HG03103 (cell line): ENCODE results near the gene MIEF1.

ENCODE experiments used
- ATAC-seq: cut with Tn5 transposase; IDR thresholded peaks from one replicate; pipeline ENCODE4 v1.9.1; 2021; ENCODE audit warnings: low read depth; ENCODE audit not compliant: unreplicated experiment

Gene MIEF1

DNA sequence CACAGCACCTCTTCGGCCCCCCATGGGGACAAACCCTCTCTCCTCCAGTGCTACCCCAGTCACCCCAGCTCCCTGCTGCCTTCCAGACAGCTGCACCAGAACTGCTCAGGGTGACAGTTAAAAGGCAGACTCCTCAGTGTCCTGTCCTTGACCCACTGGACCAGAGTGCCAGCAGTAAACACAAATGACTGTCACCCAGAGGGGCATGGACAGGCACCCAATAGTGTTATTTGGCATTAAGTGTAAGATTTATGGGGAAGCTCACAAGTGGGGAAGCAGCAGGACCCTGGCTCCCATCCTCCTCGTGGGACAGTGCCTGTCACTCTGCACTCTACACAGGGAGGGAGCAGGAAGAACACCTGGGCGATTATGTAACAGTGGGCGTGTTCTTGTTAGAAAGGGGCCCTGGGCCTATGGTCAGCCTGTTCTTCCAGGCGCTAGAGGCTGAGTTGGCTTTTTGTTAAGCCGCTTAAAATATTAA lies 25.4 kb downstream of the MIEF1 start:
- ATAC-seq: no peak

DNA sequence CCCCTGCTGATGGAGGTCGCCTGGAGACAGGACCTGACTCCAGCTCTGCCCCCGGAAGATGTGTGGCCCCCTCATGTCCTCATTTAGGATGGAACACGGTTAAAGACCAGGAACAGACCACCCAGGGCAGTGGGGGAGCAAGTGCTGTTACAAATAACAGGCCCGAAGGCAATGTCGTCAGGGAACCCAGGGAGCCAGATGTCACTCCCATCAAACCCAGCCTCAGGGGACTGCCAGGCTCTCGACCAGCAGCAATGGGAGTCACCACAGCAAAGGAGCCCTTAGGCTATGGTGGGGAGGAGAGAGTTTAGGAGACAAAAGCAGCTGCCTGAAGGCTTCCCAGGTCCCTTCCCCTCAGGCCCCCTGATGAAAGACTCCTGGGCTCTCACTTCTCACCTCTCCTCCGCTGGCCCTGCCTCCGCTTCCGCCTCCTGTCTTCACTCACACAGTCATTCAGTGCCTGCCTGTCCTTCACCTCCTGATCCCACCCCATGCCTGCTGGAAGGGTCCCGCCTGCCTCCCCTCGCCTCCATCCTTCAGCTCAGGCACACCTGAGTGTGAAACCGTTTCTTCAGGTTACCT lies 26.1 kb downstream of the MIEF1 start:
- no peak for ATAC-seq

DNA sequence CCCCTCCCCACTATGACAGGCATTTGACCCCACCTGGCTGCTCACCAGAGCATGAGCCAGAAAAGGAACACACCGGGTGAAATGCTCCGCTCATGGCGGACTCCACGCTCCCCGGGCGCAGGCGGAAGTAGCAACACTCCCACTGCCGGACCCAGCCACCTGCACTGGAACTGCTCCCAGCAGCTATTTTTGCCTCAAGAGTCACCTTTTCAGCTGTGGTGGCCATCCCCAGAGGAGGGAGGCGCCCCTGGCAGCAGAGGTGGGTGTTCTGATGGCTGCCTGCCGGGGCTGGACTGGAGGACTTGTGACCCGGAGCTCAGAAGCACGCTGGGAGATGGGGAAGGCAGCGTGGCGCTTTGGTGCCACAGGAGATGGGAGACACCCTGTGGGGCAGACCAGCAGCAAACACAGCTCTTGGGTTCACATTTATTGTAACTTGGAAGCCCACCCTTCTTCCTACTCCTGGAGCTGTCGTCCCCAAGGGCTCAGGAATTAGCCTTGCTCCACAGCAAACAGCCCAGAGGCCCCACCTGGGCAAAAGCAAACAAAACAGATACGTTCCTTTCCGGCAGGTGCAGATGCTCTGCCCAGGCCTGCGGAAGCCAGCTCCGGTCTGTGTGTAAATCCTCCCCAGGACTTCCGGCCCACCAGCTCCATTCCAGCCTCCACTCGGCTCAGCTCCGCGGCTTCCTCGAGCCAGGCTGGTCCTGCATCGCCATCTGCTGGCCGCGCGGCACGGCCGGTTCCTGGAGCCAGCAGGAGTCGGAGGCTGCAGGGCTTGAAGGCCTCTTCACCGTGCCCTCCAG lies 26.8 kb downstream of the MIEF1 start:
- peak; percentile 36 for ATAC-seq

DNA sequence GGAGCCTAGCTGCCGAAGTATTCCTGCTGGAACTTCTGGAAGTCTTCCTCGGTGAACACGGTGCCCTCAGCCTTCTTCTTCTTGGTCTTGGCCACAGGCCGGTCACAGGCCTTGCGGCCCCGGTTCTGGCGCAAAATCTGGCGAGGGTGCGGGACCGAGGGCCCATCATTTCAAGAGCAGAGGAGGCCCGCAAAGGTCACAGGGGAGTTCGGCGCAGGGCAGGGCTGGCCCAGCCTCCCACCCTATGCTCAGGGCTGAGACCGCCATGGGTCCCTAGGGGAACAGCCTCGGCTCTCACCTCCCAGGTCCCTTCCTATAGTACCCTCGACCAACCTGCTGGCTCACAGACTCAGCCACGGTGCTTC lies 27.4 kb downstream of the MIEF1 start:
- ATAC-seq: no peak

DNA sequence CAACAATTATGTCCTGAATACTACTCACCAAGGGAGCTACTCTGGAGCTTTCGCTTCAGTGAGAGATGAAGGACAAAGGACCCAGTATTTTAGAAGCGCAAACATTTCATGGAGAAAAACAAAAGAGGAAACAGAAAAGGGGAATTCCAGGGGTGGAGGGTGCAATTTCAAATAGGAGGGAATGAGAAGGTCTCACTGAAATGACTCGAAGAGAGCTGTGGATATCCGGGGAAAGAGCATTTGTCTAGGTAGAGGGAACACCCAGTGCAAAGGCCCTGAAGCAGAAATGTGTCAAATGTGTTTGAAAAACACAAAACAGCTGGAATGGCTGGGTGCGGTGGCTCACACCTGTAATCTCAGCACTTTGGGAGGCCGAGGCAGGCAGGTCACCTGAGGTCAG lies 28.0 kb downstream of the MIEF1 start:
- no peak for ATAC-seq

DNA sequence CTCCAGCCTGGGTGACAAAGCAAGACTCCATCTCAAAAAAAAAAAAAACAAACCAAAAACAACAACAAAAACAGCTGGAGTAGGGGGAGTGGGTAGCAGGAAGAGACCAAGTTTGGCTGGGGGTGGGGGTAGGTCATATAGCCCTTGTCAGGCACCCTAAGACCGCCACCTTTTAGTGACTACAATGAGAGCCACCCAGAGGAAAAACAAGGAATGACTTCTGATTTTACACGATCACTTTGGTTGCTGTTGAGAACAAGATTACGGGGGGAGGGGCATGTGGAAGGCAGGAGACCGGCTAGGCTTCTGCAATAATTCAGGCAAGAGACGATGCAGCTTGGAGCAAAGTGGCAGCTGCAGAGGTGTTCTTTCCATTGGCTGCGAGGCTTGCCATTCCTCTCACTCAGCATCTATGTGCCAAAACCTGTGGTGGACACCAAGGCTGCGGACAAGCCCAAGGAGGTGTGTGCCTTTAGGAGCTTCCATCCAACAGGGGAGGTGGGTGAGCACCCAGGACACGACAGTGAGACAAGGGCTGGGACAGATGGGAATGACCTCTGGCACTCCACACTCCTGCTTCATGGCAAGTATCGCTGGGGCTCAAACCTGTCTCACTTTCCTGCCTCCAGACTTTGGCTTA lies 28.7 kb downstream of the MIEF1 start:
- no peak for ATAC-seq

DNA sequence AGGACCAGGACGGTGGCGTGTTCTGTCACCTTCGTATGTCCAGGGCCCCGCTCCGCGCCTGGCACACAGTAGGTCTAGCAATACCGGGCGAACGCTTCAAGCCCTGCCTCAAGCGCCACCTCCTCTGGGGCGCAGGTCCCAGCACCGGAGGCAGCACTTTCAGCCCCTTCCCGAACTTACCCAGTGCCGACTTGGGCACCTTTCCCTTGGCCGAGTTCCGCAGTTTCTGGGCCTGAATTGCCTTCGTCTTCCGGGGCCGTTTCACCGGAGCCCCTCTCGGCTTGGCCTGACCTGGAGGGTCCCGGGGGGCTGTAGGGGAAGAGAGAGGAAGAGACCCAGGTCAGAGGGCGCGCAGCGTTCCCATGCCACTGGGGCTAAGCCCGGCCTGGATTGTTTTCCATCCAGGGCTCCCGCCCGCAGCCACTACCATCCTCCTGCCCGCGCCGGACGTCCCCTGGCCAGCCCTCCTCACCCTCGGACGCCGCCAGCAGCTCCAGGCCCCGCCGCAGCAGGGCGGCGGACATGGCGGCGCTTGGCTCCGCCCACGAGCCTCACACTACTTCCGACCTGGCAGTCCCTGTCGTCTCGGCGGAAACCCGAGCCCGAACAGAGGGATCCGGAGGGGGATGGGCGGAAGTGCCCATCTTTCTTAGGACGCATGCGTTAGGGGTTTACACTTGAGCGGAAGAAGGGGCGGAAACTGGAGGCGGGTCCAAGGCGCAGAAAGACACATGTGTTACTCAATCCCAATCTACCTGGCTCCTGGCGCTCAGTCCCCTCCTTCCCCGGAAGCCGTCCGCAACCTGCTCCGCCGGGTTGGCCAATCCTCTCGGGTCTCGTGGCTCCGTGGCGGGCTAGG lies 30.4 kb downstream of the MIEF1 start, which contains the start of gene RPS19BP1:
Gene RPS19BP1 (minus strand): TSS at position 534 of the 859 bp plus-strand sequence. CDS start 10 bp downstream, at position 524.
- ATAC-seq: peak; percentile 70

DNA sequence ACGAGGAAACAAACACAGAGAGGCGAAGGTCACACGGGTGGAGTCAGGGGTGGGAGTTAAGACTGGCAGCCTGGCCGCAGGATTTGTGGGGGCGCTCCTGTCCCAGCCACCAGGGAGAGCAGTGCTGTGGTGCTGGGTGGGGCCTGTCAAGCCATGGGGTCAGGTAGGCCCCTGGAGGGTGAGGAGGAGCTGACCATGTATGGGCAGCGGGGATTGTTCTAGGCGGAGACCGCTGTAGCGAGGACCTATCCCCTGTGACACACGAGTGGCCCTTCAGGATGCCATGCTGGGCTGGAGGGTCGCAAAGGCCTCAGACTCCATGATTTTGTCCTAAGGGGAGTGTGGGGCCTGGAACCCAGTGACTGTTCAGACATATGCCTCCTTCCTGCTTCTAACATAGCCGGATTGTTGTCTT lies 32.0 kb downstream of the MIEF1 start:
- no peak for ATAC-seq

DNA sequence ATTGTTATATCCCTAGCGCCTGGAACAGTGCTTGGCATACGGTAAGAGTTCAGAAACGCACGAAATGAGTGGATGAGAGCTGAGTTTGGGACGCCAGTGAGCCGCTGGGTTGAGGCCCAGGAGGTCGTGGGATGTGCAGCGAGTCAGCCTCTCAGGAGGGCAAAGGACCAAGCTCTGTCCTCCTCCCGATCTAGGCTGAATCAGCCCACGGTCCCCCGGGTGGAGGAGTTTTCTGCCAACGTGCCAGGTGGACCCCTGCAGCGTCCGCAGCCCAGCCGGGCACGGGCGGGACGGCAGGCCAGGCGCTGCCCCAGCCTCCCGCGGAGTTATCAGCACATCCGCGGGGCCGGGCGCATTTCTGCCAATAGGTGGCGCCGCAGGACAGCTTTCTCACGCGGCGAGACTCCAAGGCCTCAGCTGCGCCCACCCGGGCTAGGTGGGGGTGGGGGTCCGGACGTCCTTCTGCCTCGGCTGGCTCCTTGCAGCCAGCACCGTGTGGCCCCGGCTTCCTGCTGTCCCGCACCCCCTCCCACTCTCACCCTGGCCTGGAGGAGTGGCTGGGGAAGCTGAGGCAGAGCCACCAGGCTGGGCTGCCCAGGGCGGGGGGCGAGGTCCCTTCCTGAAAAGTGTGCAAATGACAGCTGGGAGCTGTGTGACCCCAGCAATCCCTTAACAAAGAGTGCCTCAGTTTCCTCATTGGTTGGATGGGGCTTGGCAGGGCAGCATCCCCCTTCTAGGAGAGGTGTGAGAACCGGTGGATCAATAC lies 32.7 kb downstream of the MIEF1 start:
- ATAC-seq: no peak

DNA sequence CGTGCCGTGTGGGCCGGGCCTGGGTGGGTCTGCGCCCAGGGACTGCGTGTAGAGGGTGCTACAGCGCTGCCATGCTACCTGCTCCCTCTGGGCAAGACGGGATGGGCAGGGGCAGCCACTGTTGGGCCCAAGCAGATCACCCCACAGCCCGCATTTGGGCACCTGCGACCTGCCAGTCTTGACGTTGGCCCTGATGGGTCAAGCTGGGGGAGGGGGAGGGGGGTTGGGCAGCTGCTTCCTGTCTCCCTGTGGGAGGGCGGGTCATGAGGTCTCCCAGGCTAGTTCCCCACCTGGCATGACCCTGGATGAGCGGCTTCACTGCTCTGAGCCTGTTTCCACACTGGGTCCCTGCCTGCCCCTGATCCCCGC lies 33.3 kb downstream of the MIEF1 start:
- ATAC-seq: no peak

DNA sequence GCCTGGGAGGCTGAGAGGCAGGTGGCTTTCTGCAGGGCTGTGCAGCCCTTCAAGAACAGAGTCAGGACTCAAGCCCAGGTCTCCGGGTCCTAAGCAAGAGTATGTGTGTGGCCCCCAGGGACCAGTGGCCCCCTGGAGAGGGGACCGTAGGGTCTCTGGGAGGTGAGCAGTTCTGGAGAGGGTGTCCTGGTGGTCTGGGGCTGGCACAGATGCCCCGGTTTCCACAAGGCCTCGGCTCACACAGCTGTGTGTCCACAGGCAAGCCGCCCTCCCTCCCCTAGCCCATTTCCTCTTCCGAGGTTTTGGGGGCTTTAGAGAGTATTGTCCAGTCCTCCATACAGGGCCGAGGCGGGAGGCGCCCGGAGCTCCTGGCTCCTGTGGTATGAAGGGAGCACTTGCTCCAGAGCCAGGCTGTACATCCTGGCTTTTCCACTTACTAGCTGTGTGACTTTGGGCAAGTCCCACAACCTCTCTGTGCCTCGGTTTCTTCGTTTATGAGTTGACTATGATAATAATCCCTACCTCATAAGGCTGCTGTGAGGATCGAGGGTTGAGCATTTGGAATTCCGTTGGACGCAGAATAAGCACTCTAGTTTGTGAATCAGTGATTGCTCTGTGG lies 33.9 kb downstream of the MIEF1 start:
- ATAC-seq: no peak

DNA sequence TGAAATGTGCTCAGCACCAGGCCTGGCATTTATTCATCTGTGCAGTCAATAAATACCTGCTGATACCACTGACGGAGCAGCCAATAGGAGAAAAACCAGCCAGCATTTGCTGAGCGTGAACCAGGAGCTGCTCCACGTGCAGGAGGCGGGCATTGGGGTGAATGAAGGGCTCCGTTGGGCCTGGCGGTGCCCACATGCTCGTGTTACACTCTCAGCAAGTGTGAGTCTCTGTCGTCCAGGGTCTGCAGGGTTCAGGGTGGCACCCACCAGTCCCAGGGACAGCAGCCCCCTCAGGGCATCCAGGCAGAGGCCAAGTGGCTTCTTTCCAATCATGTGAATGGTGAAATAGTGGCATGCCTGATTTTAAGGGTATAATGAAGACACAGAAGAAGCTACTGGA lies 34.6 kb downstream of the MIEF1 start:
- ATAC-seq: no peak

DNA sequence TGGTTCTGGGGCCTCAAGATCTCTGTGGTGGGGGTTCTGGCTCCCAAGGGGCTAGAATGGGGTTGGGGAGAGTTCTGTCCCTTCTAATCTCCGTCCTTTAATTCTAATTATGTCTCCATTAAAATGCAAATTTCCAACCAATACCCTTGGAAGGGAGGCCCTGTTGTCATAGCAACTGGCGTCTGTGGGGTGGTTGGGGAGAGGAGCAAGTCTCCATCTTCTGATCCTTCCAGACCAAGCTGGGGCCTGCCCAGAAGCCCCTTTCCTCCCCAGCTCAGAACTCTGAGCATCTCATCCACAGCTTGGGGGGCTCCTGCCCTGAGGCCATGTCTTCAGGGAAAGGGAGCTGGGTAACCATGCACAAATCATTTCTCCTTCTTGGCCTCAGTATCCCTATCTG lies 35.9 kb downstream of the MIEF1 start:
- no peak for ATAC-seq

DNA sequence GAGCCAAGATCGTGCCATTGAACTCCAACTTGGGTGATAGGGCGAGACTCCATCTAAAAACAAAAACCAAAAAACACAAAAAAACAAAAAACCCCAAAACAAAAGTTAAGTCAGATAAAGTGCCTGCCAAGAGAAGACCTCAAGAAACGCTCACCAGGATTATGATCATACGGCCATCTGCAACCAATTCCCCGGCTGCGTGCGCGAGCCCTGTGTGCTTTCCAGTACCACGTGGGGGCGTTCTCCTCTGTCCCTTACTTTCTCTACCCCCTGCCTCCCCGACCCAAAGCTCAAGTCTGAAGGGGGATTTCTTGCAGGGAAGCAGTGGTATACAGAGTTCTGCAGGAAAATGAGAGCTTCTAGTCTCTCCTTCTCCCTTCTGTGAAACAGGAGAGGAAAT lies 41.0 kb downstream of the MIEF1 start:
- no peak for ATAC-seq

DNA sequence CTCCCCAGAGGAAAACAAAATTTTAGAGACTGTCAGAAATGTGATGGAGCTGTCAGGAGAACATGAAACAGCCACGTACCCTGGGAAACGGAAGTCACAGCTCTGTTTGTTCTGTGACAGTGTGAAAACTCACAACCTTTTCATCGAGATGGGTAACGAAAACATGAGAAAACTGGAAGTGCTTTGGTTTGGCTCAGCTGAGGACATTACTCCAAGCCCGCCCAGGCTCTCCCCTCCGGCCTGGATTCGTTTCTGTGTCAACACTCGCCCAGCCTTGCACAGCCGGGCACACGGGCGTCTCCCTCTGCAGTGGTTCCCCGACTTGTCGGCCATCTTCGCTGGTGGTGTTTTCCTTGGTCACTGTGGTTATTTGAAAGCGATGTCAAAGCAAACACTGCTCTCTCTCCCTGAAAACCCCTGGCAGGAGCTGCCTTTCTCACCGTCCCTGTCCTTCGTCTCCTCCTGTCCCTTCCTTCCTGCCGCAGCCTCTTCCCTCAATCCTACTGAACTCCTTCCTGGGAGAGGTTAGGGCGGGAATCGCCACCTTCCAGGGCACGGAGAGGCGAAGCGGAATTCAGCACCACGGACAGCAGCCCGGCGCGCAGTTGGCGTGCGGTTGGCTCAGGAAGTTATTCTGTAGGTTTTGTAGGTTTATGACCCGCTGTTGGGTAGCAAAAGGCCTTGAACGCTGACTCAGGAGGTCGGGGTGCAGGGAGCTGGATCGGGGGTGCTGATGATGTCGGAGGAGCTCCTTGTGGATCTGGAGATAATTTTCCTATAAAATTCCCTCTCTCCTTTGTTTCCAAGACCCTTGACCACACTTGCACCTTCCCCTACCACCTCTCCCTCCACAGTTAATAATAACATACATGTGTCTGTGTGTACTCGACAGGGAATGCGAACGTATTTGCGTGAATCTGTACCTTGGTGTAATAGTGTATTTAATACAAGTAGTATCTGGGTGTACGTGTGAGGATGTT lies 43.6 kb downstream of the MIEF1 start:
- no peak for ATAC-seq

DNA sequence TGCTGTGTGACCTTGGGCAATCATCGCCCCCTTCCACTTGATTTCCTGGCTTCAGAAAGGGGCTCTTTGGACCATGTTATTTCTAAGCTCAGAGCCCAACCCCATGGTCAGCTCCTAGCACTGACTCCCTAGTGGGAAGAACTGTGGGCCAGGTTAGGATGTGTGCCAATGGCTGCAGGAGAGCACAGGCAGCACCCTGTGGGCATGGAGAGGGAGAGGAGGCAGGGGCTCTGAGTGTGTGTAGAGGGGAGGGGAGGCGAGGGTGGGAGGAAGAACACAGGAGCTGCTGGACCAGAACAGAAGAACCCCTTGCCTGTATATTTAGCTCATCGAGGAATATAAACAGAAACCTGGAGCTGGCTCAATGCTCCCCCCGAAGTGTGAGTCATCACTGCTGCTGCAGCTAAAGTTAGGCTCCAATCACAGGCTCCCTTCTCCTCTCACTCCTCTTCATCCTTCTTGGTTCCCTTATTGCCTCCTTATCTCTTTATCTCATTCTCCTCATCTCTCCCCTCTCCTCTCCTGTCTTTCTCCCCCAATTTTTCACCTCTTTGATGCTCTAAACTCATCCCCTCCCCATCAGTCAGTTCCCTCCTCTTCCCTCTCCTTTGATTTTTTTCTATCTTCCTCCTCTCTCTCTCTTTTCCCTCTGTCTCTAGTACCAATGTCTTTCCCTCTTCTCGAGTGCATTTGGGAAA lies 44.9 kb downstream of the MIEF1 start:
- ATAC-seq: no peak

DNA sequence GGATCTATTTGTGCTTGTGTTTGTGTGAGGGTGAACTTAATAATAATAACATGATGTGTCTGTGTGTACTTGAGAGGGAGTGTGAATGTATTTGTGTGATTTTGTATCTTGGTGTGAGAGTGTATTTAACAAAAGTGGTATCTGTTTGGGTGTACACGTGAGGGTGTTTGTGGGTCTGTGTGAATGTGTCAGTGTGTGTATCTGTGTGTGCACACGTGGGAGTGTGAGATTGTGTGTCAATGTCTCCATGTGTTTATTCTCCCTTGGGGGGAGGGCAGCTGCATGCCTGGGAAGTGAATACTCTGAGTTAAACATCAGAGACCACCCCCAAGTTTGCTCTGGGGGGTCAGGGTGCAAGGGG lies 45.5 kb downstream of the MIEF1 start:
- no peak for ATAC-seq

DNA sequence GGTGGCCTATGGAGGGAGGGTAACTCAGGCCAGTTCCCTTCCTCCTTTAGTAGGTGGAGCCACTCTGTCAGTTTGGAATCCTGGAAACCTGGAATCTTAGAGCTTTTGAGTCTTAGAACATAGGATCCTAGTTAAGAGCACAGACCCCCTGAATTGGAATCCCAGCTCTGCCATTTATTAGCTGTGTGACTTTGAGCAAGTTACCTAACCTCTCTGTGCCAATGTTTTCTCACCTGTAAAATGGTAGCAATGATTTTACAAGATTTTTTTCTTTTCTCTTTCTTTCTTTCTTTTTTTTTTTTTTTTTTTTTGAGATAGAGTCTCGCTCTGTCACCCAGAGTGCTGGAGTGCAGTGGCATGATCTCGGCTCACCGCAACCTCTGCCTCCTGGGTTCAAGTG lies 51.3 kb downstream of the MIEF1 start:
- ATAC-seq: no peak
